HG02943 (cell line): ENCODE data around the gene FNIP2.
A peak's percentile ranks its signal among the peaks of the same experiment; 100 is the strongest.

Experiments used
- ATAC-seq: cut with Tn5 transposase; IDR thresholded peaks from one replicate; pipeline ENCODE4 v1.9.1; 2021; ENCODE audit warnings: mild to moderate bottlenecking, low read depth, moderate library complexity; ENCODE audit not compliant: unreplicated experiment

The FNIP2 gene

DNA sequence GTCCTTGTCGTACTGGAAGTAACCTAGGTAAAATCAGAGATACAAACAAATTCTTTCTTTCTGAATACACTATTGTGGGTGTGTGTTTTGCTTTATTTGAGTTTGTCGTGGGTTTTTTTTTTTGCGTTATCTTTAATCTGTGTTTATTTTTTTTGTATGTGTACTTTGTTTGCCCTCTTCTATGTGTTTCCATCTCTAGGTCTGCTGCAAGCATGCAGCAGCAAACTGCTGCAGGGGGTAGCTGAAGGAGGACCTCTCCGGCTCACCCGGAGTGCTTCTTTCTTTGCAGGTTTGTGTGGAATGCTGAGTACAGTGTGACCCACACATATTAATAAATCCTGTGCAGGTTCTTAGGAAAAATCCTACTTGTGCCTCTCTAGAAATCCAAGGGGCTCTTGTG, 64.8 kb downstream of the FNIP2 start:
- no peak for ATAC-seq

DNA sequence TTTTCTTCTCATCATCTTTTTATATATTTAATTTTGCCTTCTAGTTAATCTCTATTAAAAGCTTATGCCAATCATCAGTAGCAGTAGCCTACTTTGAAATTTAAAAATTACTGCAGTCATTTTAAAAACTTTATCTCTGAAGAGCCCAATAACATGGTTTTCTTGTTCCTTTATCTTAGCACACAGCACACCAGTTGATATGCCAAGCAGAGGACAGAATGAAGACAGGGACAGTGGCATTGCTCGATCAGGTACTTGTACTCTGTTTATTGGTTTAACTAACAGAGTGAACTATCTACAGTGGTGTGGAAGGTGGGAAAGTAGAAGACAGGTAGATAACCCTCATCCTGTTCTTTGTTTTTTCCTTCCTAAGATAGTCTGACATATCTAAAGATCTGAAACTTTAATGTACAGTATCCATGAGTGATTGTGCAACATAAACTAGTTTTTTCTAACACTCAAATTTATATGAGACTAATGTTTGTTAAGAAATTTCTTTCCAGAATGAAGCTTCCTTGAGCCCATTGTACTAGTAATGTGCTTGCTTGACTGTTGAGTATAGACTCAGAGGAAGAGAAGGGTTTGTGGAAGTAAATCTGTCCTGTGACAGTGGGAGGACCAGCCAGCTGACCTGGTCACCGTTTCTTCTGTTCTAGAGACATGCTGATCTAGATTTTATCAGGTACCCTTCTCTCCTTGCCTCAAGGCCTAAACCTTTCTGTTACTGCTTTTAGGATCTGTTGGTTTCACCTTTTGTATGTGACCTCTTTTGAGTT, 66.6 kb downstream of the FNIP2 start:
- no peak for ATAC-seq

DNA sequence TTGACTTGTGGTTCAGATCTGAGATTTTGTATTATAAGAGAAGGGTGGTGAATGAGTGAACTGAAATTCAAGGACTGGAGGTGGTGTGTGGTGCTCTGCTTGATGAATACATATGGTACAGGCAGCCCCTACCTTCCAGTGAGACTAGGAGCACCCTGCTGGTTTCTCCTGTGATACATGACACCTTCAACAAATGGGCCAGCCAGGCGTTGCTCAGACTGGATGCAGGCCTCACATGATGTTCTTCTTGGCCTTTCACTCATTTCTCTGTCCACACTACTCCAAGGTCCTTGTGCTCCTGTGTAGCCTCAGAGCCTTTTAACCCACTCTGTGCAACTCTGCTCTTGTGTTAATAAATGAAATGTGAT, 67.2 kb downstream of the FNIP2 start:
- no peak for ATAC-seq

DNA sequence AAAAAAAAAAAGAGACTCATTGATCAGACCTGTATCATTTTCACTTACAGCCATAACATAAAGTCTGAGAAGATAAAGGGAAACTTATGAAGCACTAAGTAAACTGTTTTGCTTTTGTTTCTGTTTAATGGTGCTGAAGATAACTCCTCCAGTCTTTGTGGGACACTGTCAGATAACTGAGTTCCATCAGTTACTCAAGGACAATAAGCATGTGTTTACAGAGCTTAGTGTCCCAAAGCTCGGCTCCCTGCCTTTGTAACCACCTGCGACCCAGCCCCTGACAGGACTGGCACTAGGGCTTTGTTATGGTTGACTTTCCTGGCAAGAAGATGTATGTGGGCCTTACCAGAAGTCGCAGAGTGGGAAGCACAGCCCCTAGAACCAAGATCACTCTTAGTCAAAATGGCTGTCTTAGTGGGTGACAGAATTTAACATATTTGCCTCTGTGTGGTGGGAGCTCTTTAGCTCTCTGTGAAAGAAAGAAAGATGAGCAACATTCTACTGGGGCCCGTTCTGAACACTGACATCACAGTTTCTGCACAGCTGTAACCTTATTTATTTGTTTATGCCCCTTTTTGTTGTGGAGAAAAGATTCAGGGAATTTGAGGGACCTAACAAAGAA, 68.1 kb downstream of the FNIP2 start:
- ATAC-seq, result no peak

DNA sequence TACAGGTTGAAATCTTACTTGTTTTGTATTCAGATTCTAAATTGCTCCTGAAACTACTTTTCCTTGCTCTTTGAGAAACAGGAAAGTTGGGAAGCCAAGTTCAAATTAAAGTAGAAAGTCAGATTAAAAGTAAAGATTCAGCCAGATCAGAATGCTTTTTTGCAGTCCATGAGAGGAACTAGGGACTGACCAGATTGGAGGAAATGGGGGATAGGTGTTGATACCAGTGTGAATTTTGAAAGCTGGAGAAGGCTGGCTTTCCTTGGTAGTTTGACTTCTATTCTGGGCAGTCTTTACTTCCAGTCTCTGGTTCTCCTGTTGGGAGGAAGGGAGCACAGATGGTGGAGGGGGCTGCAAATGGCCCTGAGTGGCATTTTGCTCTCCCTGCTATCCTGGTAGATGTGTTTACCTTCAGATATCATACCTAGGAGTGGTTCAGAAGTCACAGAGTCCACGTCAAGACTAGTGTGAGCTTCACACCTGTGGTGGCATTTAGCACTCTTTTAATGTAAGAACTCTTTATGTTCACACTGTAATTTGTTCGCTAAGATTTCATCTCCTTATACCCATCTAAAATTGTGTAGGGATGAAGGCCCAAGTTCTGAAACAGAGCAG, 68.8 kb downstream of the FNIP2 start:
- ATAC-seq, result no peak

DNA sequence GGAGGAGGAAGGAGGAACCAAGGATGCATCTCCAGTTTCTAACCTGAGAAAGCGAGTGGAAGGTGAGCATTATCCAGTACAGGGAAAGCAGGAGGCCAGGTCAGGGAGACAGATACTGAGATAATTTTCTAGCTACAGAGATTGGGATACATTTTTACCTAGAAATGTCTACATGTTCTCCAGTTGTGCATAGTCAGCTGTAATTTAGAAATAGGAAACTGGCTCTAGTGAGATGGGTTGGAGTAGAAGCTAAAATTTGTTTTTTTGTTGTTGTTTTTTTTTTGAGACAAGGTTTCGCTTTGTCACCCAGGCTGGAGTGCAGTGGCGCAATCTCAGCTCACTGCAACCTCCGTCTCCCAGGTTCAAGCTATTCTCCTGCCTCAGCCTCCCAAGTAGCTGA, 71.3 kb downstream of the FNIP2 start:
- ATAC-seq, result no peak

DNA sequence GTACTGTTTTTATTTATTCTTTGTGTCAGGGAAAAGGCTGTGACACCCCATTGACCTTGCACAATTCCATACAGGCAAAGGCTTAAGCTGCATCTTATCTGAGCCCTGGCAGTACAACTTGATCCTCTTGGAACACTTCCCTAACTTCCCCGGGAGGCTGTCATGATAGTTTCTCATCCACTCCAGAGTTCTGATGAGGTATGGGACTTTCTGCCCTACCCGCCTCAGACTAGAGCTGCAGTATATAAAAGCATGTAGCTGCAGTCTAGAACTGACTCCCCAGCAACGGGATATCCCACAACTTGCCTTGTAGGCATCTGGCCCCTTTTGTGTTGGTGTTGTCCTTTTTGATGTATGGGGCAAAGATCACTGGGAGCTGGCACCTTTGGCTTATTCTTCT, 72.7 kb downstream of the FNIP2 start:
- ATAC-seq, result no peak

DNA sequence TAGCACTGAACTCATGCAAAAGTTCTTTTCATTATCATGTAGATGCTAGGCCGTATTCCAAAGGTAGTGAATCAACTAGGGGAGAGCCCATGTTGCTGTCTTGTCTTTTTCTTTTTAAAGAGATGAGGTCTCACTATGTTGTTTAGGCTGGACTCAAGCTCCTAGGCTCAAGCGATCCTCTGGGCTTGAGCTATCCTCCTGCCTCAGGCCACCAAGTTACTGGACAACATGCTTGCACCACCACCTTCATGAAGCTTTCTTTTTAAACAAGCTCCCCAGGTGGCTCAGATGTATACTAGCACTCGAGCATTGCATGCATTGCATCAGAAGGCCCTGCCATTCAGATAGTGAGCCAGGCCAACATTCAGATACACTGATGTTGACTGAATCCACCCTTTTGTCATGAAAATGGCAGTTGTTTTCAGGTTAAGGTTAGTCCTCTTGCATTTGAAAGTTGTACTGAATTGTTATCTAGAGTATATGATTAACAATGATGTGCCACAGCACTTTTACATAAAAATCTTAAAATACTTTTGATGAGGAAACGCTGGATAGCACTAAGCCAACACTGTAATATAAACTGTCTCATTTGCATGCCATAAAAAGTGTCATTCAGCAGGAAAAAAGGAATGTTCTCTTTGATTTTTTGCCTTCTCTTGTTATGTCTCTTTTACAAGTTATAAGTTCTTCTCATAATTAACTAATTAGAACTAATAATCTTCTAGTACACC, 76.7 kb downstream of the FNIP2 start:
- ATAC-seq, result no peak

DNA sequence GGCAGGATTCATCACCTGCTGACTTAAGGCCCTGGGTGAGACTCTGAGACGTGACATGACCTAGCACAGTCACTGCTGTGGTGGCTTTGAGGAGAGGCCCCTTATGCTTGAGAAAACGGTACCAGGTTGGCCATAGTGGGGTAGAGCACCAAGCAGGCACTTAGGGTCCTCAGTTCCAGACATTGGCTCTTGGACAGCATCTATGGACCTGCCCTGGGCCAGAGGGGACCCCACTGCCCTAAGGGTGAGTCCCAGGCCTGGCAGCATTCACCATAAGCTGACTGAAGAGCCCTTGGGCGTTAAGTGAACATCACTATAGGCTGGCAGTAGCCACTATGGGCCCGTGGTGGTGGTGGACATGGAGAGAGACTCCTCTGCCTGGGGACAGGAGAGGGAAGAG, 78.7 kb downstream of the FNIP2 start:
- no peak for ATAC-seq

DNA sequence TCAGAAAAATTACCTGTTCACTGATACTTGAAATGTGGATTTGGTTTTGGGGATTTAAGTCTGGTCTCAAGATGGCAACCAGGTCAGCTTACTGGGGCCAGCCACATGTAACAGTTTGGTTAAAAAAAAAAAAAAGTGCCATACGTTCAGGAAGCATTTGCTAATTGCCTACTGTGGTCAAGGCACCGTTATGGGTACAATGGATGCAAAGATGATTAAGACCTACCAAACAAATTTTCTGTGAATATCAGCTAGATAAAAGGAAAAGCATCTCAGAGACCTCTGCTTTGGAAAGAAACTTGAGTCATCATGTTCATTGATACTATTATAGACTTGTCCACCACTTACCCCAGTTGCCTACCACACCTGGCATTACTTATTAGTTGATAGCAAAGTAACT, 80.9 kb downstream of the FNIP2 start:
- no peak for ATAC-seq

DNA sequence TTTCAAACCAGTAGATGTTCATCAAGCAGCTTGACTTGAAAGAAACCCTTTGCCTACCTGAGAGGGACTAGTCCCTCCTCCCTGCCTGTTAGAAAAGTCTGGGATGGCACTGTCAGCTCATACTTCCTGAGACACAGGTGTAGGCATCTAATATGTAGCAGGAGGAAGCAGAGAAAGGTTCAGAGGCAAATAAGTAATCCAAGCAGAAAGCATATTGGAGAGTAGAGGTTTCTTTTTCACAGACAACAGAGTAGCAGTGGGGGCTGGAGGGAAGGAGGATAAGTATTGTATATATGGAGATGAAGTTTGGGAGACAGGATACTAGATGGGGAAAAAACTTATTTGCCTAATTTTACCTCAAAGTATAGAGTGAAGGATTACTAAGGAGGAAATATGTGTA, 81.5 kb downstream of the FNIP2 start:
- no peak for ATAC-seq

DNA sequence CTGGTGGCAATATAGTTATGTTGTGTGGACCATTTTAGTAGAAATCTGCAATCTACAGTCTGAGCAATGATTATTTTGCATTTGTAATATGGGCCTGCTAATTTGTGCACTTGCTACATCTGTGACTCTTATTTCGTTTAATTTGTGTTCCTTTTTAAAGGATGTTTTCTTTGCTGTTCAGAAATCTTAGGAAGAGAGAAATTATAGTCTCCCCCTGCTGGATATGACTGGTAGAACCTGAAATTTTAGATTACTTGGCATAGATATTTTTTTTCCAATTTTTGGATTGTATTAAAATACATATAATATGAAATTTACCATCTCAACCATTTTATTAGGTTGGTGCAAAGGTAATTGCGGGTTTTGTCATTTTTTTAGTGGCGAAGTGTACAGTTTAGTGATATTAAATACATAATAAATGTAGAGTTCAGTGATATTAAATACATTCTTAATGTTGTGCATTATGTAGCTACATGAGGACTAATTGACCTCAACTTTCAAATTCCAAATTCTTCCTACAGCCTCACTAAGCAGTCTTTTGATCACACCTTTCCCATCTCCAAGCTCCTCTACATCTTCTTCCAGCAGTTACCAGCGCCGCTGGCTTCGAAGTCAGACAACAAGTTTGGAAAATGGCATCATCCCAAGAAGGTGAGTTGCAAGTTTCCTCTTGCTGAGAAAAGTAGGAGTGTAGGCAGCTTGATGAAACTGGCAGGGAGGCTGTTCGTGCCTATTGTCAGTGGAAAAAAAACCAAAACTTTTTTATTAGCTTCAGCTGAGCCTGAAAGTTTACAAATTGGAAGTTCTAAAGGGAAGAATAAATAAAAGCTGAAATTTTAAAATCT, 82.2 kb downstream of the FNIP2 start:
- ATAC-seq, result no peak

DNA sequence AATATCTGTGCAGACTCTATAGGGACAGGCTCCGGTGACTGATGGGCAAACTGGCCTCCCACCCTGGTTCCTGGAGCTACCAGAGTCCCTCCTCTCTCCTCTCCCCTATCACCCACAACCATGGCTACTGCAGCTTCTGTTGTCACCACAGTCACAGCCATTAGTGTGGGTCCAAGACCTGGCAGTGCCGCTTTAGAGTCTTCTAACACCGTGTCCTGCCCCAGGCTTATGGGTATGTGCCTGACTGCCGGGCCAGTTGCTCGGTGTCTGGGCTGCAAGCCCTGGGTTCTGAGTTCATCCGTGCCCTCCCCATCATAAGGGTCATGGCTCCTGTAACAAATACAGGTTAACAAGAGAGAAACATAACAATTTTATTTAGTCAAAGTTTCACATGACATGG, 85.4 kb downstream of the FNIP2 start:
- ATAC-seq, result no peak

DNA sequence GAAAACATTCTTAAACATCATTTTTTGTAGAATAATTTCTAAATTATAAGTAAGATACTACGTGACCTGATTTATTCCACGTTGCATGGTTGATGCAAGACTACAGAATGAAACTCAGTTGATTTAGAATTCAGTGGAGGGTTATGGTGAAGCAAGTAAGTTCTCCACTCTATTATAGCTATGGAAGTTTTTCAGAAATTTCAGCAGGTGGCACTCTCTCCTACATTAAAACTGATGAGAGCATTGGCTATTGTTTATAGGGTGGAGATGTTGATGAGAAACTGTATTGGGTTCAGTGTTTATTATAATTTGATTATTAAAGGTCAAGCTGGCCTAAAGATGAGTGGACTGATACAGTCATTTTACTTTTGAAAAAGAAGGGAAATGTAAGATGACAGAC, 88.0 kb downstream of the FNIP2 start:
- ATAC-seq, result peak; percentile 50

DNA sequence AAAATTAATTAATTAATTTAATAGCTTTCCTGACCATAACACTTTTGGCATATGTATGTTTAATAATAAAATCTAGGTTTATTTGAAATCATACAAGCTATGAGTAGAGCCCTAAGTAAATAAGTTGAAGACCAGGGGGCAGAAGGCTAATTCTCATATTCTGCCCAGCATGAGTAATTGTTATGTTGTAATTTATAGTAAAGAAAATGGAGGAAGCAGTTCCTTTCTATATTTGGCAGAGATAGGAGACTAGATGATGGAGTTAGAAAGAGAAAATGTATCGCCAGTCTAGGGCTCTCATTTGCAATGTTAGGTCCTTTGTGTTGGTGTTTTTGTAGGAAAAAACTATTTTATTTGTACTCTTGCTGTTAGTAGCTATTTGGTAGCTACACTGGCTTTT, 89.1 kb downstream of the FNIP2 start:
- ATAC-seq, result no peak

DNA sequence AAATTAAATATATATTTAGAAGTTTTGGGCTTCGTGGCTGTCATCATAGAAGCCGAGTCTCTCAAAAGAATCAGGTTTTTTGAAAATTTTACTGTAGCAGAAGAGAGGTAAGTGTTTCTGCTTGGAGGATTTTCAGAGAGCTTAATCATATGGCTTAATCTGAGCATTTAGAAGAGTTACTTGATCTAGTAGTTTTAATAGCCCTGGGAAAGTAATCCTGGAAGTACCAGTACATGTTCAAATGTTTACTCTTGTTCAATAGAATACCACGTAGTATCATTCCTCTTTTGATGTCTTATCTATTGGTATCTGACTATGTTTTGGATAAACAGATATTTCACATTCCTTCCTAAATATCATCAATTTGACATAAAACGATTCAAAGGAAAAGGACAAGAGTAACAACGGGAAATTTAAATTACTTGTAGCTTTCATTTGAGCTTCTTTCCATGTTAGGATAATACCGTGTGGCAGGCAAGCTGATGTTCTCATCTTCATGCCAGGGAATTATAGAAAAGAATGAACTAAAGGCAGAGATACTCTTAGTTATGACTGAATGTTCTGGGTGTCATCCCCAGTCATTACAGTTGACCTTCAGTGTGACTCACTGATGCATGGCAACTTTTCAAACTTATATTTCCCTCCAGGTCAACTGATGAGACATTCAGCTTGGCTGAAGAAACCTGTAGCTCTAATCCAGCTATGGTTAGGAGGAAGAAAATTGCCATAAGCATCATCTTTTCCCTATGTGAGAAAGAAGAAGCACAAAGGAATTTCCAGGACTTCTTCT, 89.8 kb downstream of the FNIP2 start:
- ATAC-seq, result no peak

DNA sequence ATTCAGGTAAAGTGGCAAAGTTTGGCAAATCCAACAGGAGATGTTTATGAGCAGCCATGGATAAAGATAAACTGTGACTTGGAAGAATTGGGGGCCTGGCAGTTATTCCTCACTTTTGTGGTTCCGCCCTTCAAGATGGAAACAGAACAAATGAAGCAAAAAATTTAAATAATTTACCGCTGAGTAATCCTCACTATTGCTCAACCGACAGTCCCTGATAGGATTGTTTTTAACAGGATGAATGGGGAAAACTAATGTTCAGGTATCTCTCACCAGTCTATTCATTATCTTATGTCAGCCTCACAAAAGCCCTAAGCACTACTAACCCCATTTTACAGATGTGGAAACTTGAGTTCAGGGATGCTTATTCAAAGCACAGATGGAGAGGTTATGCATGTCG, 90.8 kb downstream of the FNIP2 start:
- no peak for ATAC-seq

DNA sequence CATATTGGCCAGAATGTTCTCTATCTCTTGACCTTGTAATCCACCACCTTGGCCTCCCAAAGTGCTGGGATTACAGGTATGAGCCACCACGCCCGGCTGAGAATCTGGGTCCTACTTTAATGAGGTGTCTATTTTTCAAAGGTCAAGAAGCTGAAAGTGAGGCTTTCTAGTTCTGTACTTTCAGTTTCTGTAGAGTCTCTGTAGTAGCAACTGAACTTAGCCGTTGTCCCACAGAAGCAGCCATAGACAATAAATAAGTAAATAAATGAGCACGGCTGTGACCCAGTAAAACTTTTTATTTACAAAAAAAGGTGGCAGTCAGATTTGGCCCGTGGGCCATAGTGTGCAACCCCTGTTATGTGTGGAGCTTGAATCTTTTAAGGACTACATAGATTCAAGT, 92.0 kb downstream of the FNIP2 start:
- peak; percentile 85 for ATAC-seq

DNA sequence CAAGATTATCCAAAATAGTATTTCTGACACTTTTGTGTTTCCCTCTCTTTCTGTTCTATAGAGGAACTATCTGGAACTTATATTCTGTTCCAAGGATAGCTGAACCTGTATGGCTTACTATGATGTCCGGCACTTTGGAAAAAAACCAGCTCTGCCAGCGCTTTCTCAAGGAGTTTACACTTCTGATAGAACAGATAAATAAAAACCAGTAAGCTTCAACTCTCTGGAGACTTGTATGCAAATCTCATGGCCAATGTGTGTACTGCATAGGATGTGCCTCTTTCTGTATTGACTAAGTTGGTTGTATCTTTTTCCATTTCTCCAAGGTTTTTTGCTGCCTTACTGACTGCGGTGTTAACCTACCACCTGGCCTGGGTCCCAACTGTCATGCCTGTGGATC, 92.5 kb downstream of the FNIP2 start:
- peak; percentile 57 for ATAC-seq

DNA sequence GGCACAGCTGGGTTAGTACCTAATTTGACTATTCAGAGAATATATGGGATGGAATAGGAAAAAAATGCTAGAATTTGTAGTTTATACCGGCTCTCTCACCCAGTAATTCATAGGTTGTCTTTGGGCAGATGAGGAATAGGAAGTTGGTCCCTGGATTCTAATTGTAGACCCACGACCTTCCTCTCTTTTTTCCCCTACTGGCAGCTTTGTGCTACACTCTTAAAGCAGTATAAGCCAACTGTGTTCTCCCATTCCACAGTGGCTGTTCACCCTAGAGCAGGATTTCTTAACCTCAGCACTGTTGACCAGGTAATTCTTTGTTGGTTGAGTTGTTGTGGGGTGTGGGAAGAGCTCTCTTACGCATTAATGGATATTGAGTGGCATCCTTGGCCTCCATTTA, 92.9 kb downstream of the FNIP2 start:
- ATAC-seq, result no peak
